CD14-positive monocyte (primary cell): ENCODE data around the gene CXCR5. TPM values are rescaled to one million over a fixed set of nuclear protein-coding genes. Genes with fewer than 3 reads are reported as not detected.
A peak's percentile ranks its signal among the peaks of the same experiment; 100 is the strongest.
"Not testable (repeated sequence)": the region's sequence is repeated elsewhere in the genome, so short reads cannot be mapped to it uniquely, and the experiment has no call there.

Source experiments
- DNase-seq, 3 donors: peaks; one replicate each; pipeline ENCODE4 v3.0.0-alpha.2; 2011 to 2022
- H2AFZ ChIP-seq: 2 replicates; pipeline ENCODE4 v1.6.0; 2012; ENCODE audit warnings: mild to moderate bottlenecking, low read depth, low read length, inconsistent platforms; ENCODE audit not compliant: insufficient read depth, poor library complexity, severe bottlenecking
- H3K27ac ChIP-seq, 2 donors: 1 replicate in 1 of 2; 2 replicates in 1 of 2; pipeline ENCODE4 v1.5.1; 2012 to 2013; ENCODE audit warnings: low read length in 2 of 2, control low read depth in 1 of 2, inconsistent platforms in 1 of 2, low read depth in 1 of 2, mild to moderate bottlenecking in 1 of 2
- H3K27me3 ChIP-seq, 2 donors: one replicate each; pipeline versions ENCODE4 v1.6.0 to v1.6.1; 2011 to 2013; ENCODE audit warnings: low read length in 2 of 2; ENCODE audit not compliant: control insufficient read depth in 2 of 2, insufficient read depth in 2 of 2
- H3K36me3 ChIP-seq, 2 donors: replicated peaks in 1 of 2; 1 replicate in 1 of 2; 2 replicates in 1 of 2; pipeline versions ENCODE4 v1.5.1 to v1.6.1; 2012 to 2013; ENCODE audit warnings: low read length in 2 of 2, control low read depth in 1 of 2, inconsistent platforms in 1 of 2, mild to moderate bottlenecking in 1 of 2; ENCODE audit not compliant: insufficient read depth in 2 of 2, control insufficient read depth in 1 of 2
- H3K4me1 ChIP-seq, 2 donors: 1 replicate in 1 of 2; 2 replicates in 1 of 2; pipeline versions ENCODE4 v1.5.1 to v1.6.1; 2012 to 2013; ENCODE audit warnings: low read length in 2 of 2, control low read depth in 1 of 2, inconsistent platforms in 1 of 2, mild to moderate bottlenecking in 1 of 2, moderate library complexity in 1 of 2; ENCODE audit not compliant: insufficient read depth in 2 of 2, control insufficient read depth in 1 of 2
- H3K4me2 ChIP-seq: replicated peaks from 2 replicates; pipeline ENCODE3; 2012; ENCODE audit warnings: low read length, moderate library complexity, mild to moderate bottlenecking; ENCODE audit not compliant: poor library complexity, severe bottlenecking; ENCODE audit errors: extremely low read depth
- H3K4me3 ChIP-seq, 3 experiments: fragments of 200-600 bp in 1 of 3; sonication (generic) in 1 of 3; replicated peaks in 1 of 3; 1 replicate in 2 of 3; 2 replicates in 1 of 3; pipeline ENCODE4 v1.5.1; 2011 to 2013; ENCODE audit warnings: low read length in 3 of 3, mild to moderate bottlenecking in 3 of 3, control low read depth in 2 of 3, low read depth in 2 of 3, inconsistent platforms in 1 of 3, moderate library complexity in 1 of 3
- H3K79me2 ChIP-seq: 2 replicates; pipeline ENCODE4 v1.6.0; 2012; ENCODE audit warnings: mild to moderate bottlenecking, control low read depth, inconsistent platforms, low read length, moderate library complexity; ENCODE audit not compliant: insufficient read depth
- H3K9ac ChIP-seq: 2 replicates; pipeline ENCODE4 v1.6.0; 2017; ENCODE audit warnings: low read length, mild to moderate bottlenecking; ENCODE audit not compliant: insufficient read depth, poor library complexity, severe bottlenecking
- H3K9me3 ChIP-seq, 2 donors: replicated peaks in 1 of 2; 1 replicate in 1 of 2; 2 replicates in 1 of 2; pipeline versions ENCODE4 v1.5.1 to v1.6.1; 2012 to 2013; ENCODE audit warnings: low read length in 2 of 2, control low read depth in 1 of 2; ENCODE audit not compliant: control insufficient read depth in 1 of 2, insufficient read depth in 1 of 2
- H4K20me1 ChIP-seq: 2 replicates; pipeline ENCODE4 v1.6.0; 2012; ENCODE audit warnings: mild to moderate bottlenecking, low read length, control low read depth, moderate library complexity; ENCODE audit not compliant: insufficient read depth
- H3K27ac Mint-ChIP-seq, 7 donors: one replicate each; pipeline ENCODE4 v1.8.0; 2020; ENCODE audit warnings: mild to moderate bottlenecking in 7 of 7, mixed read lengths in 7 of 7, moderate library complexity in 6 of 7, inconsistent platforms in 2 of 7
- H3K27me3 Mint-ChIP-seq, 3 donors: one replicate each; pipeline ENCODE4 v1.8.0; 2021 to 2022; ENCODE audit warnings: low read depth in 3 of 3, mild to moderate bottlenecking in 3 of 3, mixed read lengths in 3 of 3, moderate library complexity in 3 of 3, inconsistent platforms in 1 of 3
- H3K36me3 Mint-ChIP-seq, 2 donors: one replicate each; pipeline ENCODE4 v1.8.0; 2020; ENCODE audit warnings: mixed read lengths in 2 of 2, inconsistent platforms in 1 of 2, mild to moderate bottlenecking in 1 of 2
- H3K4me1 Mint-ChIP-seq: one replicate; pipeline ENCODE4 v1.8.0; 2020; ENCODE audit warnings: mild to moderate bottlenecking, mixed read lengths
- H3K4me3 Mint-ChIP-seq, 2 donors: one replicate each; pipeline ENCODE4 v1.8.0; 2020; ENCODE audit warnings: mild to moderate bottlenecking in 2 of 2, mixed read lengths in 2 of 2, moderate library complexity in 1 of 2
- H3K9me3 Mint-ChIP-seq, 7 donors: one replicate each; pipeline ENCODE4 v1.8.0; 2020 to 2022; ENCODE audit warnings: mixed read lengths in 7 of 7, mild to moderate bottlenecking in 6 of 7, moderate library complexity in 6 of 7, inconsistent platforms in 2 of 7
- WGBS: methylation state at CpG from one replicate; pipeline ENCODE4 v1.1.5; 2013; ENCODE audit warnings: missing lambda C conversion rate; ENCODE audit not compliant: insufficient coverage; 5-methylcytosine and 5-hydroxymethylcytosine counted together
- intact Hi-C, 2 donors: fragments of 100-400 bp; cut with micrococcal nuclease; formaldehyde crosslinking; loops; one replicate each; pipeline versions ENCODE4 v1.15.0 to v1.15.1; 2023
- polyA plus RNA-seq, 3 donors: library from polyadenylated mRNA; depleted of rRNA in 1 of 3; unstranded in 2 of 3; stranded (reverse) in 1 of 3; fragments of 300-500 nt in 2 of 3; fragments of >200 nt in 1 of 3; fragmentation: Illumina TruSeq in 2 of 3; gene quantifications; 1 replicate in 2 of 3; 2 replicates in 1 of 3; pipeline ENCODE4 v1.2.3, GENCODE V29; 2012 to 2021
- TF ChIP-seq, protein P1 (sequence below): fragments of 200-600 bp; IDR thresholded peaks from one replicate; pipeline ENCODE4 v1.8.0; 2022; ENCODE audit warnings: antibody characterized with exemption, mild to moderate bottlenecking

The CXCR5 gene
- polyA plus RNA-seq, 3 donors: 0.08 to 0.31 (median 0.09) TPM

DNA sequence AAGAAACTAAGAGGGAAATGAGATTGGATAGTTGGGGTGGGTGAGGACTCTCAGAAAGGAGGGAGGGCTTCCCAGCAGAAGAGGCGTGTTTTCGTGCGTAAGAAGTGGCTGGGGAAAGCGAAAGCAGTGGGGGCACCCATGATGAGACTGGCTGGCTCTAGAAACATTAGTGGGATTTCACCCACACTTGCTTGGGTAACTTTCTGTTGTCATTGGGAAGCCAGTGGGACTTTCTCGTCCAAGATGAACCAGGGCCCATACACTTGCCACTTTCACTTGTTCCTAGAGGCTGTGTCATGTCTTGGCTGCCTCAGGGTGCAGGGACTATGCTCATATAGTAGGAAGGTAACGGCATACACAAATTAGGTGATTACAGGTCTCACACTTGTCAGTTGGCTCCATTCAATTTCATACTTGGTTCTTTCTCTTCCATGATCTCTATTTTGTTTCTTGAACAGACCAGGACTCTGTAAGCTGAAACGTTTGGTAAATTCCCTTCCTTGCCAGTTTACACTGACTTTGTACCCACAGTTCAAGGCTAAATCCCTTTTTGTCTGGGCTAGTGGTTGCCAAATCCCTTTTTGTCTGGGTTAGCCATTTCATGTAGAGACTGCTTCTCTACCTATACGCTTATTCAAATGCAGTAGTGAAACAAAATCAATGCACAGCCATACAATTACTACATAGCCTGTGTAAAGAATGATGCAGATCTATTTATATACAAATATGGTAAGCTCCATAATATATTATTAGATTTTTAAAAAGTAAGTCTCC lies 42.0 kb upstream of the CXCR5 start:
- Histone ChIP-seq H3K9ac (no peak overlapping the region), H3K4me3 (no peak overlapping the region), H3K27ac (no peak overlapping the region), H2AFZ (no peak overlapping the region), H3K9me3 (no peaks in the 10 kb centered on the region), H3K4me1 (peaks cover 8 to 11% of the 10 kb centered on the region in 2 donors), H4K20me1 (no peaks in the 10 kb centered on the region), H3K36me3 (no peaks in the 10 kb centered on the region), H3K4me2 (no peak overlapping the region), H3K79me2 (no peaks in the 10 kb centered on the region), H3K27me3 (no peaks in the 10 kb centered on the region)
- Mint-ChIP-seq H3K9me3 (peaks cover 0 to 2% (median 0%) of the 10 kb centered on the region in 7 donors), H3K27ac (peak overlapping the region in 1 of 7 donors; percentile 0), H3K4me1 (peaks cover 26% of the 10 kb centered on the region), H3K36me3 (no peaks in the 10 kb centered on the region), H3K27me3 (peaks cover 0 to 2% (median under 1%) of the 10 kb centered on the region in 3 donors), H3K4me3 (no peak overlapping the region)
- 79% methylated on average over 4 of the region's 8 CpGs for WGBS
- no peak for DNase-seq
- intact Hi-C loops: loop anchor here in 1 of 2 donors (5.0 kb wide), 1 partner anchor 36 kb away; no protein-coding TSS in a partner anchor
- TF ChIP-seq, protein P1, sequence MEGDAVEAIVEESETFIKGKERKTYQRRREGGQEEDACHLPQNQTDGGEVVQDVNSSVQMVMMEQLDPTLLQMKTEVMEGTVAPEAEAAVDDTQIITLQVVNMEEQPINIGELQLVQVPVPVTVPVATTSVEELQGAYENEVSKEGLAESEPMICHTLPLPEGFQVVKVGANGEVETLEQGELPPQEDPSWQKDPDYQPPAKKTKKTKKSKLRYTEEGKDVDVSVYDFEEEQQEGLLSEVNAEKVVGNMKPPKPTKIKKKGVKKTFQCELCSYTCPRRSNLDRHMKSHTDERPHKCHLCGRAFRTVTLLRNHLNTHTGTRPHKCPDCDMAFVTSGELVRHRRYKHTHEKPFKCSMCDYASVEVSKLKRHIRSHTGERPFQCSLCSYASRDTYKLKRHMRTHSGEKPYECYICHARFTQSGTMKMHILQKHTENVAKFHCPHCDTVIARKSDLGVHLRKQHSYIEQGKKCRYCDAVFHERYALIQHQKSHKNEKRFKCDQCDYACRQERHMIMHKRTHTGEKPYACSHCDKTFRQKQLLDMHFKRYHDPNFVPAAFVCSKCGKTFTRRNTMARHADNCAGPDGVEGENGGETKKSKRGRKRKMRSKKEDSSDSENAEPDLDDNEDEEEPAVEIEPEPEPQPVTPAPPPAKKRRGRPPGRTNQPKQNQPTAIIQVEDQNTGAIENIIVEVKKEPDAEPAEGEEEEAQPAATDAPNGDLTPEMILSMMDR: no peak

DNA sequence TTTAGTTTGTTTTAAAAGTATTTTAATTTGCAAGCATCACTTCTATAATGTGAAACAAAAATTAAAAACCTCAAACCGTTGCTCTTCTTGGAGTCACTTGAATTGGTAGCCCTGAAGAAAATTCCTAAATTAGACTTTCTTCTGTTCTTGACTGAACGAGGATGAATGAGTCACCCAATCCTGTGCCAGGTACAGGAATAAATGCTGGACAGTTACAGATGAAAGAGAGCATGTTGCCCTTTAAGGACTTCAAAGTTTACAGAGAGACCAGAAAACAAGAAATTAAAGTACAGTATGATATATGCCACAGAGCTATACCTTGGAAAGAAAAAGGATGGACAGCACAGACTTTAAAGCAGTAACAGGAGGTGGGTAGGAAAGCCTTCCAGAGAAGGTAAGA lies 41.3 kb upstream of the CXCR5 start:
- DNase-seq: no peak
- WGBS: 33% methylated on average over 1 of the region's 2 CpGs
- H4K20me1 ChIP-seq: no peaks in the 10 kb centered on the region
- no peaks in the 10 kb centered on the region for H3K9me3 ChIP-seq
- H3K27ac ChIP-seq: no peak overlapping the region
- H3K79me2 ChIP-seq: no peaks in the 10 kb centered on the region
- H3K36me3 ChIP-seq: no peaks in the 10 kb centered on the region
- Mint-ChIP-seq H3K9me3 (peaks cover 0 to 2% (median 0%) of the 10 kb centered on the region in 7 donors), H3K4me3 (no peak overlapping the region), H3K27me3 (peaks cover 0 to 3% (median 2%) of the 10 kb centered on the region in 3 donors), H3K27ac (no peak overlapping the region), H3K4me1 (peaks cover 26% of the 10 kb centered on the region), H3K36me3 (no peaks in the 10 kb centered on the region)
- TF ChIP-seq, protein P1: no peak
- no peak overlapping the region for H3K4me3 ChIP-seq
- H3K27me3 ChIP-seq: no peaks in the 10 kb centered on the region
- peaks cover 8 to 11% of the 10 kb centered on the region in 2 donors for H3K4me1 ChIP-seq
- H2AFZ ChIP-seq: no peak overlapping the region
- H3K9ac ChIP-seq: no peak overlapping the region
- intact Hi-C loops: loop anchor here in 1 of 2 donors (5.0 kb wide), 1 partner anchor 35 kb away; no protein-coding TSS in a partner anchor
- H3K4me2 ChIP-seq: no peak overlapping the region

DNA sequence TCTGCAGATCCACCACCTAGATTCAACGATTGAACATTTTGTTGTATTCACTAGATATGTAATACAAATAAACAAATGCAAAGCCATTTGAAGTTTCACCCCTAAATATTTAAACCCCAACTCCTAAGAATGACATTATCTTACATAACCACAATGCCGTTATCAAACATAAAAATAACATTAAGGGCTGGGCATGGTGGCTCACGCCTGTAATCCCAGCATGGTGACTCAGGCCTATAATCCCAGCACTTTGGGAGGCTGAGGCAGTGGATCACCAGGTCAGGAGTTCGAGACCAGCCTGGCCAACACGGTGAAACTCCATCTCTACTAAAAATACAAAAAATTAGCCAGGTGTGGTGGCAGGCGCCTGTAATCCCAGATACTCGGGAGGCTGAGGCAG lies 40.8 kb upstream of the CXCR5 start:
- not testable (repeated sequence) for H3K9me3 Mint-ChIP-seq, H3K36me3 ChIP-seq, H3K79me2 ChIP-seq, H3K9ac ChIP-seq, H2AFZ ChIP-seq, H3K36me3 Mint-ChIP-seq, DNase-seq, H4K20me1 ChIP-seq, H3K27me3 ChIP-seq, H3K27ac Mint-ChIP-seq, H3K4me3 ChIP-seq, H3K9me3 ChIP-seq, H3K27me3 Mint-ChIP-seq, H3K27ac ChIP-seq, H3K4me3 Mint-ChIP-seq, H3K4me2 ChIP-seq
- intact Hi-C loops: loop anchor here in 1 of 2 donors (5.0 kb wide), 1 partner anchor 34 kb away; no protein-coding TSS in a partner anchor
- 94% methylated on average over 3 of the region's 7 CpGs for WGBS
- H3K4me1 Mint-ChIP-seq: peaks cover 23% of the 10 kb centered on the region
- H3K4me1 ChIP-seq: peaks cover 8 to 11% of the 10 kb centered on the region in 2 donors
